K562 (cell line): ENCODE results near the gene UQCRH. TPM values are rescaled to one million over a fixed set of nuclear protein-coding genes. Genes with fewer than 3 reads are reported as not detected.
"Not testable (repeated sequence)": the region's sequence is repeated elsewhere in the genome, so short reads cannot be mapped to it uniquely, and the experiment has no call there.

Source experiments
- ATAC-seq: fragments of 200-7000 bp; cut with Tn5 transposase; 3 replicates; pipeline ENCODE4 v1.9.1; 2020; ENCODE audit warnings: moderate library complexity
- BruUV-seq: library from RNA; stranded (reverse); fragments of 400-500 nt; replicated peaks from 2 replicates; lab custom pipeline; 2021; lab: Mats Ljungman, UMichigan
- CTCF ChIA-PET: fragments of 300-600 bp; formaldehyde crosslinking; extraction: SDS; loops from one replicate; lab custom pipeline; 2021; ENCODE audit warnings: low intra/inter-chr PET ratio; lab: Yijun Ruan, JAX
- POLR2A ChIA-PET: fragments of 300-600, 350-650 bp; sonication (Branson Sonifier 250); formaldehyde crosslinking; extraction: SDS; loops from one replicate; lab custom pipeline; 2021; ENCODE audit warnings: antibody characterized with exemption, inconsistent platforms; lab: Yijun Ruan, JAX
- DNase-seq, 4 experiments: peaks; one replicate each; pipeline versions ENCODE4 v3.0.0 to v3.0.0-alpha.2; 2011 to 2018; ENCODE audit warnings: low spot score in 3 of 4, mixed read lengths in 3 of 4; ENCODE audit errors: extremely low read depth in 1 of 4
- FAIRE-seq: peaks from 2 replicates; lab custom pipeline; 2011; peaks lifted over from hg19 to GRCh38; lab: Jason Lieb, UNC
- H2AFZ ChIP-seq: 2 replicates; pipeline ENCODE4 v1.6.0; 2011; ENCODE audit warnings: low read depth, low read length, control low read depth, inconsistent platforms
- H3K27ac ChIP-seq: fragments of 200-600 bp; 3 replicates; pipeline ENCODE4 v1.8.0; 2011; ENCODE audit warnings: low read depth, mild to moderate bottlenecking, control low read depth, inconsistent platforms, low read length, moderate library complexity, mixed read lengths; ENCODE audit errors: extremely low read depth
- H3K27me3 ChIP-seq, 2 experiments: fragments of 300-600 bp in 1 of 2; 2 replicates in 1 of 2; 3 replicates in 1 of 2; pipeline versions ENCODE4 v1.6.0 to v1.8.0; 2011; ENCODE audit warnings: inconsistent platforms in 2 of 2, low read length in 2 of 2, mild to moderate bottlenecking in 1 of 2, mixed read lengths in 1 of 2, moderate library complexity in 1 of 2; ENCODE audit not compliant: control insufficient read depth in 2 of 2, insufficient read depth in 2 of 2
- H3K36me3 ChIP-seq: fragments of 300-600 bp; 3 replicates; pipeline ENCODE4 v1.8.0; 2011; ENCODE audit warnings: mild to moderate bottlenecking, low read length, inconsistent platforms; ENCODE audit not compliant: control insufficient read depth, insufficient read depth
- H3K4me1 ChIP-seq, 2 experiments: fragments of 200-600 bp in 1 of 2; replicated peaks in 1 of 2; 2 replicates in 1 of 2; 3 replicates in 1 of 2; pipeline versions ENCODE4 v1.5.1 to v1.8.0; 2011; ENCODE audit warnings: inconsistent platforms in 2 of 2, low read length in 2 of 2, mild to moderate bottlenecking in 1 of 2, mixed read lengths in 1 of 2, moderate library complexity in 1 of 2; ENCODE audit not compliant: control insufficient read depth in 2 of 2, insufficient read depth in 2 of 2
- H3K4me2 ChIP-seq: 2 replicates; pipeline ENCODE4 v1.6.1; 2011; ENCODE audit warnings: low read length, control low read depth, inconsistent platforms, mixed read lengths; ENCODE audit not compliant: insufficient read depth
- H3K4me3 ChIP-seq: fragments of 200-600 bp; sonication (generic), shearing (Covaris generic); 2 replicates; pipeline ENCODE4 v1.5.1; 2016; ENCODE audit warnings: control low read depth, inconsistent platforms
- H3K79me2 ChIP-seq: fragments of 200-600 bp; 3 replicates; pipeline ENCODE4 v1.8.0; 2011; ENCODE audit warnings: low read length, inconsistent platforms; ENCODE audit not compliant: control insufficient read depth, insufficient read depth
- H3K9ac ChIP-seq, 2 experiments: 2 replicates each; pipeline versions ENCODE4 v1.6.0 to v1.6.1; 2011; ENCODE audit warnings: low read depth in 2 of 2, low read length in 2 of 2, control low read depth in 1 of 2, inconsistent platforms in 1 of 2, mild to moderate bottlenecking in 1 of 2, mixed read lengths in 1 of 2; ENCODE audit not compliant: insufficient read depth in 1 of 2
- H3K9me1 ChIP-seq: one replicate; pipeline ENCODE4 v1.6.0; 2011; ENCODE audit warnings: inconsistent platforms, mild to moderate bottlenecking, low read length, moderate library complexity; ENCODE audit not compliant: control insufficient read depth, insufficient read depth
- H3K9me3 ChIP-seq: replicated peaks from 2 replicates; pipeline ENCODE4 v1.5.1; 2011; ENCODE audit warnings: low read depth, low read length, inconsistent platforms; ENCODE audit not compliant: control insufficient read depth, insufficient read depth
- H4K20me1 ChIP-seq: replicated peaks from 2 replicates; pipeline ENCODE4 v1.6.1; 2011; ENCODE audit warnings: low read length, inconsistent platforms, mixed read lengths; ENCODE audit not compliant: control insufficient read depth, insufficient read depth
- CBFA2T2 ChIP-seq: fragments of 450-650 bp; conservative IDR thresholded peaks from 2 replicates; pipeline ENCODE4 v1.6.1; 2017; ENCODE audit warnings: mild to moderate bottlenecking
- CBFA2T3 ChIP-seq: fragments of 450-650 bp; IDR thresholded peaks from 2 replicates; pipeline ENCODE4 v1.6.1; 2017
- KDM1A ChIP-seq, 2 experiments: fragments of 450-650 bp; IDR thresholded peaks; 2 replicates each; pipeline ENCODE4 v1.6.1; 2016; ENCODE audit warnings: mild to moderate bottlenecking in 2 of 2
- MAX ChIP-seq: sonication (generic); formaldehyde crosslinking; IDR thresholded peaks from 2 replicates; pipeline ENCODE4 v1.9.0; 2022; ENCODE audit warnings: mild to moderate bottlenecking, missing genetic modification reagents
- MNT ChIP-seq, 2 experiments: fragments of 450-650 bp; conservative IDR thresholded peaks; 2 replicates each; pipeline ENCODE4 v1.6.1; 2017; ENCODE audit warnings: mild to moderate bottlenecking in 2 of 2, moderate library complexity in 2 of 2
- NFIC ChIP-seq: fragments of 450-650 bp; IDR thresholded peaks from 2 replicates; pipeline ENCODE4 v1.6.1; 2017; ENCODE audit warnings: mild to moderate bottlenecking, inconsistent platforms
- PRDM10 ChIP-seq: fragments of 450-650 bp; IDR thresholded peaks from 2 replicates; pipeline ENCODE4 v1.6.1; 2018; ENCODE audit not compliant: partially characterized antibody
- PTRF ChIP-seq: fragments of 450-650 bp; IDR thresholded peaks from 2 replicates; pipeline ENCODE4 v1.6.1; 2016; ENCODE audit warnings: mild to moderate bottlenecking, missing genetic modification characterization, missing compliant biosample characterization
- TAL1 ChIP-seq: fragments of 450-650 bp; IDR thresholded peaks from 2 replicates; pipeline ENCODE4 v1.6.1; 2016; ENCODE audit warnings: mild to moderate bottlenecking
- ZBTB33 ChIP-seq: sonication (generic); formaldehyde crosslinking; IDR thresholded peaks from 2 replicates; pipeline ENCODE4 v1.8.1; 2023; ENCODE audit warnings: mild to moderate bottlenecking, missing genetic modification reagents
- WGBS: fragments of 100-300 bp; shearing (Covaris generic); methylation state at CpG from one replicate; pipeline ENCODE4 v1.1.6; 2016; ENCODE audit warnings: low coverage, mixed read lengths; ENCODE audit not compliant: insufficient coverage; ENCODE audit errors: missing lambda C conversion rate; 5-methylcytosine and 5-hydroxymethylcytosine counted together
- in situ Hi-C: fragments of 300-500 bp; cut with MboI; formaldehyde crosslinking; loops from 4 replicates; pipeline ENCODE4 v1.15.0; 2018; ENCODE audit warnings: inconsistent platforms, mixed read lengths
- intact Hi-C: fragments of 100-400 bp; cut with micrococcal nuclease; formaldehyde crosslinking; loops from 2 replicates; pipeline ENCODE4 v1.14.2; 2022
- polyA plus RNA-seq, 8 experiments: library from polyadenylated mRNA; depleted of rRNA in 4 of 8; stranded (reverse) in 5 of 8; unstranded in 3 of 8; fragments of >200 nt; fragmentation: Nextera tagmentation in 2 of 8; fragmentation: Illumina TruSeq in 1 of 8; extraction: Ambion mirVana in 2 of 8; extraction: Trizol in 1 of 8; gene quantifications; 2 replicates each; pipeline versions ENCODE4 v1.2.1 to v1.2.3, GENCODE V29; 2011 to 2014; ENCODE audit warnings: inconsistent platforms in 1 of 8, missing spikeins in 1 of 8
- total RNA-seq, 7 experiments: library from RNA; depleted of rRNA in 6 of 7; stranded (reverse); fragments of >200 nt in 6 of 7; fragmentation: Illumina TruSeq in 2 of 7; extraction: Trizol in 2 of 7; gene quantifications; 2 replicates each; pipeline versions ENCODE4 v1.2.1 to v1.2.3, GENCODE V29; 2011 to 2021; ENCODE audit warnings: low replicate concordance in 1 of 7

Gene UQCRH
- total and polyA plus RNA-seq, 9 of the 15 experiments (the other 6 are each of a cell fraction or from before 2014, with no cell fraction given): 1,267 to 5,184 (median 2,410) TPM

GRCh38 chr1:46319960-46320914 lies 16.7 kb downstream of the UQCRH start:
- CTCF ChIA-PET, H3K9me1 ChIP-seq, H3K4me1 ChIP-seq, H4K20me1 ChIP-seq, DNase-seq, intact Hi-C loops, H2AFZ ChIP-seq, ATAC-seq, in situ Hi-C loops, H3K9ac ChIP-seq, H3K27me3 ChIP-seq, H3K4me3 ChIP-seq, FAIRE-seq, H3K79me2 ChIP-seq, H3K27ac ChIP-seq, H3K4me2 ChIP-seq, H3K9me3 ChIP-seq, BruUV-seq: not testable (repeated sequence)
- peaks cover 21% of the 10 kb centered on the region for H3K36me3 ChIP-seq
- 54% methylated on average over 11 of the region's 13 CpGs for WGBS
- POLR2A ChIA-PET: interaction anchor here (0.8 to 4.7 kb wide), 5 partner anchors 7 to 20 kb away, joined by 3 to 33 read pairs (median 20); partner anchors contain the start of genes LRRC41, NSUN4 and UQCRH
- TF ChIP-seq TAL1 (peak; percentile 17; the same call in 1 of the 2 replicates), ZBTB33 (peak; percentile 29; the same call in 1 of the 2 replicates), NFIC (0 out of 2 replicates have a peak, but pooled peaks have one; percentile 6), PTRF (tag) (peak; percentile 69), MNT (conservative IDR thresholded peaks at IDR 0.05) (0 out of 4 replicates have a peak, but pooled peaks of 1 of the 2 experiments have one; percentile 39), MAX (CRISPR knock-in tag) (0 out of 2 replicates have a peak, but pooled peaks have one; percentile 19), CBFA2T2 (peak; percentile 60), PRDM10 (peak; percentile 75), KDM1A (IDR thresholded peaks at IDR 0.05) (peak in 1 of 2 experiments; percentile 21; a peak in 1 of 4 replicates), CBFA2T3 (peak; percentile 72)
